ENCODE results near the gene ITPR2.

The ITPR2 gene

DNA sequence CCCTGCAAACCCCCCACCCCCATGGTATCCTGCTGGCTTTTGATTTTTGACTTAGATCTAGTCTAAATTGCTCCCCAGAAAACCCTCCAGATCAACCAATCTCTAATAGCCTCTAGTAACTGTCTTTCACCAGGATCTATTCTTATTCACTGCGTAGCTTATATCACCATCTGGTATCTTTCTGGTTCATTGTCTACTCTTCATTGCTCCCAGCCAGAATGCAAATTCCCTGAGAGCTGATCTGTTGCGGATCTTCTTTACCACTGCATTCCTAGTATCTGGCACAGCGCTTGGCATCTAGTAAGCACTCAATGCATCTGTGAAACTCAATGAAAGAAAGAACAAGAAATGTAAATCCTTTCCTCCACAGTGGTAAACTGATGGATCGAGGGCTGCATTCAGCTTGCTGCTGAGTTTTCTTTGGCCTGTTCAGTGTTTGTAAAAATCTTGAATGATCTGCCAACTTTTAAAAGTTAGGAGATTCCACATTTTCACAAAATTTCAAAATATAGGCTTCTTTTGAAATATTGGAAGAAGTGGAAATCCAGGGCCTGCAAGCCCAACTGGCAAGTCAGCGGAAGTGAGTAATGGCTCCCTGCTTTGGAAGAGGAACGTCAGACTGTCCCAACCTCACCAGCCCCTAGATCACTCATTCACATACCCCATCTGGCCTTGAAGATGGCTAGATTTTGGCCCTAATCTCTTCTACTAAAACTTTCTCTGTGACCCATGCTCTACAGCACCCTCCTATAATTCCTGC is 363.4 kb downstream of the ITPR2 start:
- TF ChIP-seq, protein P1, sequence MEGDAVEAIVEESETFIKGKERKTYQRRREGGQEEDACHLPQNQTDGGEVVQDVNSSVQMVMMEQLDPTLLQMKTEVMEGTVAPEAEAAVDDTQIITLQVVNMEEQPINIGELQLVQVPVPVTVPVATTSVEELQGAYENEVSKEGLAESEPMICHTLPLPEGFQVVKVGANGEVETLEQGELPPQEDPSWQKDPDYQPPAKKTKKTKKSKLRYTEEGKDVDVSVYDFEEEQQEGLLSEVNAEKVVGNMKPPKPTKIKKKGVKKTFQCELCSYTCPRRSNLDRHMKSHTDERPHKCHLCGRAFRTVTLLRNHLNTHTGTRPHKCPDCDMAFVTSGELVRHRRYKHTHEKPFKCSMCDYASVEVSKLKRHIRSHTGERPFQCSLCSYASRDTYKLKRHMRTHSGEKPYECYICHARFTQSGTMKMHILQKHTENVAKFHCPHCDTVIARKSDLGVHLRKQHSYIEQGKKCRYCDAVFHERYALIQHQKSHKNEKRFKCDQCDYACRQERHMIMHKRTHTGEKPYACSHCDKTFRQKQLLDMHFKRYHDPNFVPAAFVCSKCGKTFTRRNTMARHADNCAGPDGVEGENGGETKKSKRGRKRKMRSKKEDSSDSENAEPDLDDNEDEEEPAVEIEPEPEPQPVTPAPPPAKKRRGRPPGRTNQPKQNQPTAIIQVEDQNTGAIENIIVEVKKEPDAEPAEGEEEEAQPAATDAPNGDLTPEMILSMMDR (IDR thresholded peaks at IDR 0.05) = no peak

- TF ChIP-seq, protein P1 (IDR thresholded peaks at IDR 0.05) = no peak
Measured at GRCh38 chr12:26467351-26467750, 365.6 kb downstream of the ITPR2 start.

GRCh38 chr12:26466726-26467125 is 366.3 kb downstream of the ITPR2 start:
- TF ChIP-seq, protein P1 (IDR thresholded peaks at IDR 0.05) = no peak

DNA sequence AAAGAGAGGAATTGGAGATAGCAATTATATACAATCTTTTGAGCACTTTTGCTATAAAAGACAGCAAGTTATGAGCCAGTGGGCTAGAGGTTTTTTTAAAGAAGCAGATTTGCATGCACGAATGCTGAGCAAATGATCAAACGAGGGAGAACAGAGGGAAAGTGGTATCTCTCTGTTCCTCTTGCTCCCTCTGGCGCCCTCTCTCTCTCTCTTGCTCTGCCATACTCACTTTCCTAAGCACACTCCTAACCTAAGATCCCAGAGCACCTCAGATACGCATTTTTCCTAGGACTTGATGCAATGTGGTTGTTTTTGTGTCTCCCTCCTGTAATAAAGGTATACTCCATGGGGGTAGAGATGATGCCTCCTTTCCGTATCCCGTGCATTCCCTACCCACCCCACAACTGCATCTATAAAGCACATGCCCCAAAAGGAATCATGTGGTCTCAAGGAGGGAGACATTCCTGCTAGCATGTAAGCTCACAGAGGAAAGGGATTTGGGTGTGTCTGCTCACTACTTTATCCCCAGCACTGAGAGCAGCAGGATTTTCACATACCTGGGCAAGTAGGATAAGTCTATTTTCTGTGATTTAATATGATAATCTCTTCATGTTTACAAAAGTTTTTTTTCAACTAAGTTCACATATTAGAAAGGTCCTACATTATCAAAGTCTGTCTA is 367.4 kb downstream of the ITPR2 start:
- TF ChIP-seq, protein P1 (IDR thresholded peaks at IDR 0.05) = no peak

DNA sequence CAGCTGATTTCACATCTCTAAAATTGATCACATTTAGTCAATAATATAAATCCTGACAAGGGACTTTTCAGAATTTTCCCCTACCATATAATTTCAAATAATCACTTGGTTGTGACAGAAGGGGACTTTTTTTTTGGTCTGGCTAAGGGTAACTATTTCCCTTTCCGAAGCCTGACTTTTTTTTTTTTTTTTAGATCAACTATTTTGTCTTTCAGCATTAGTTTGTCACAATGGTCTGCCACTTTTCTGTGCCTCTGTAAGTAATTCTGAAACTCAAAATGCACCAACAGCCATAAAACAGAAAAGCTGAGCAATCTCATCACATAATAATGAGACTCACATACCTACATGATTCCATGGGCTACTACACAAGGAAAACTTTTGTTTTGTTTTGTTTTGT is 371.2 kb downstream of the ITPR2 start:
- TF ChIP-seq, protein P1 (IDR thresholded peaks at IDR 0.05) = no peak

GRCh38 chr12:26460361-26460760 is 372.6 kb downstream of the ITPR2 start:
- TF ChIP-seq, protein P1 (IDR thresholded peaks at IDR 0.05) = no peak

DNA sequence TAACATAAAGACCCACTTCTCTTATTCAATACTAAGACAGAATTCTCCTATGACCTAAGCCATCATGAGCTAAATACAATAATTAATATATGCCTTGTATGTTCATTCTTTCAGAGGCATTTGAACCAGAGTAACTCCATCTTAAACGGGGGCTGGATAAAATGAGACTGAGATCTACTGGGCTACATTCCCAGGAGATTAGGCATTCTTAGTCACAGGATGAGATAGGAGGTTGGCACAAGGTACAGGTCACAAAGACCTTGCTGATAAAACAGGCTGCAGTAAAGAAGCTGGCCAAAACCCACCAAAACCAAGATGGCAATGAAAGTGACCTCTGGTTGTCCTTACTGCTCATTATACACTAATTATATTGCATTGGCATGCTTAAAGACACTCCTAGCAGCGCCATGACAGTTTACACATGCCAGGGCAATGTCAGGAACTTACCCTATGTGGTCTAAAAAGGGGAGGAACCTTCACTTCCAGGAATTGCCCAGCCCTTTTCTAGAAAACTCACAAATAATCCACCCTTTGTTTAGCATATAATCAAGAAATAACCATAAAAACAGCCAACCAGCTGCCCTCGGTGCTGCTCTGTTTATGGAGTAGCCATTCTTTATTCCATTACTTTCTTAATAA is 376.9 kb downstream of the ITPR2 start:
- TF ChIP-seq, protein P1 (IDR thresholded peaks at IDR 0.05) = no peak

All from LNCAP (cell line).